ENCODE measurements around the gene VASN.

Gene VASN

GRCh38 chr16:4336701-4337539, 34.7 kb upstream of the VASN start:
- Mint-ChIP-seq H3K4me1 (peaks cover 6% of the 10 kb centered on the region), H3K4me3 (no peak overlapping the region), H3K36me3 (ENCODE audit: low read depth) (peaks cover 10% of the 10 kb centered on the region), H3K27ac (peak overlapping the region; percentile 69), H3K27me3 (ENCODE audit: low read depth, poor library complexity) (no peaks in the 10 kb centered on the region), H3K9me3 (no peaks in the 10 kb centered on the region)
- no peak for DNase-seq
- no peak for TF ChIP-seq CTCF (IDR thresholded peaks at IDR 0.05)

- Mint-ChIP-seq H3K27ac (no peak overlapping the region), H3K4me3 (no peak overlapping the region), H3K36me3 (ENCODE audit: low read depth) (peaks cover 10% of the 10 kb centered on the region), H3K4me1 (peaks cover 6% of the 10 kb centered on the region), H3K9me3 (no peaks in the 10 kb centered on the region), H3K27me3 (ENCODE audit: low read depth, poor library complexity) (no peaks in the 10 kb centered on the region)
- DNase-seq, result no peak
- TF ChIP-seq CTCF (IDR thresholded peaks at IDR 0.05), result no peak
Observed at GRCh38 chr16:4337540-4338088, 34.0 kb upstream of the VASN start.

- DNase-seq, result no peak
- no peak for TF ChIP-seq CTCF (IDR thresholded peaks at IDR 0.05)
- H3K36me3 Mint-ChIP-seq (ENCODE audit: low read depth), result peaks cover 10% of the 10 kb centered on the region
- no peaks in the 10 kb centered on the region for H3K27me3 Mint-ChIP-seq (ENCODE audit: low read depth, poor library complexity)
- H3K9me3 Mint-ChIP-seq, result no peaks in the 10 kb centered on the region
- H3K4me3 Mint-ChIP-seq, result no peak overlapping the region
- no peak overlapping the region for H3K27ac Mint-ChIP-seq
- H3K4me1 Mint-ChIP-seq, result peaks cover 6% of the 10 kb centered on the region
Observed at GRCh38 chr16:4338125-4338582, 33.5 kb upstream of the VASN start.

GRCh38 chr16:4338712-4339299, 32.8 kb upstream of the VASN start:
- Mint-ChIP-seq H3K4me1 (peaks cover 6% of the 10 kb centered on the region), H3K36me3 (ENCODE audit: low read depth) (peaks cover 15% of the 10 kb centered on the region), H3K9me3 (peaks cover 2% of the 10 kb centered on the region), H3K4me3 (no peak overlapping the region), H3K27ac (peak overlapping the region; percentile 64), H3K27me3 (ENCODE audit: low read depth, poor library complexity) (no peaks in the 10 kb centered on the region)
- no peak for DNase-seq
- TF ChIP-seq CTCF (IDR thresholded peaks at IDR 0.05), result no peak

- DNase-seq, result no peak
- TF ChIP-seq CTCF (IDR thresholded peaks at IDR 0.05), result no peak
- peak overlapping the region; percentile 64 for H3K27ac Mint-ChIP-seq
- H3K9me3 Mint-ChIP-seq, result peaks cover 5% of the 10 kb centered on the region
- no peak overlapping the region for H3K4me3 Mint-ChIP-seq
- H3K4me1 Mint-ChIP-seq, result peaks cover 6% of the 10 kb centered on the region
- H3K36me3 Mint-ChIP-seq (ENCODE audit: low read depth), result peaks cover 17% of the 10 kb centered on the region
- no peaks in the 10 kb centered on the region for H3K27me3 Mint-ChIP-seq (ENCODE audit: low read depth, poor library complexity)
Observed at GRCh38 chr16:4339455-4339854, 32.2 kb upstream of the VASN start.

Measured in nephron progenitor cell (in vitro differentiated cells).